ENCODE measurements around the gene ATG16L1. TPM values are rescaled to one million over a fixed set of nuclear protein-coding genes. Genes with fewer than 3 reads are reported as not detected.

ATG16L1 gene
- total RNA-seq, 4 donors from 2014 or later: 16.7 to 44.1 (median 33.6) TPM

DNA sequence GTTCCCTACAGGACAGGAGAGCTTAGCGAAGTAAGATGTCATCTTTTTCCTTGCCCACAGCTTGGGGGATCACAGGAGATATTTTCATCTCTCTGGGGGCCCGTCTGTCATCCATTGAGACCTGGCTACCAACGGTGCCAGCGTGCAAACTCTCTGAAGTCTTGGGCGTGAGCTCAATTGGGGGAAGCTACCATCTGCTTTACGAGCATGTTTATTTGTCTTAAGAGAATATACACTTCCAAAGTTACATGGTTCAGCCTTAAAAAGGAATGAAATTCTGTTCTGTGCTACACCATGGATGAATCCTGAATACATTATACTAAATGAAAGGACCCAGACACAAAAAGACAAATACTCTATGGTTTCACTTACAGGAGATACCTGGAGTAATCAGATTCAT lies 69.7 kb downstream of the ATG16L1 start:
- no peak overlapping the region for H3K4me3 ChIP-seq
- no peaks in the 10 kb centered on the region for H3K4me1 ChIP-seq
- H3K9me3 ChIP-seq: no peaks in the 10 kb centered on the region
- no peak for TF ChIP-seq CTCF (IDR thresholded peaks at IDR 0.05)
- TF ChIP-seq EP300 (IDR thresholded peaks at IDR 0.05): no peak
- 67 to 72% methylated on average over 6 of the region's 6 CpGs for WGBS, 2 donors
- no peak for DNase-seq (ENCODE audit: low spot score in 2 of 2)
- no peak overlapping the region for H3K27ac ChIP-seq
- H3K36me3 ChIP-seq: no peaks in the 10 kb centered on the region
- H3K27me3 ChIP-seq: no peaks in the 10 kb centered on the region

DNA sequence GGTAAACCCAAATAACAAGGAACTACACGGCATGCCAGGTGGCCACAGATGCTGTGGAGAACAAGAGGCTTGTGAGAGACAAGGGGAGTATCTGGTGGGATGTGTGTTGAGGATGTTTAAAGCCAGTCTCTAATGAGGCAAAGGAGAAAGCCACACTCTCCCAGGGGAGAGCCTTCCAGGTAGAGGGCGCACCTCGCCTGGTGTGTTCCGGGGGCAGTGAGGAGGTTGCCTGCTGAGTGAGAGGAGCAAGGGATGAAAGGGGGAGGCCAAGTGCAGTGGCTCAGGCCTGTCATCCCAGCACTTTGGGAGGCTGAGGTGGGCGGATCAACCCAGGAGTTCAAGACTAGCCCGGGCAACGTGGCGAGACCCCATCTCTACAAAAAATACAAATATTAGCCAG lies 72.4 kb downstream of the ATG16L1 start:
- H3K36me3 ChIP-seq: no peaks in the 10 kb centered on the region
- 81 to 88% methylated on average over 8 of the region's 8 CpGs for WGBS, 2 donors
- H3K4me3 ChIP-seq: no peak overlapping the region
- H3K9me3 ChIP-seq: no peaks in the 10 kb centered on the region
- DNase-seq (ENCODE audit: low spot score in 2 of 2): no peak
- H3K4me1 ChIP-seq: no peaks in the 10 kb centered on the region
- H3K27me3 ChIP-seq: no peaks in the 10 kb centered on the region
- TF ChIP-seq EP300 (IDR thresholded peaks at IDR 0.05) (no peak), CTCF (IDR thresholded peaks at IDR 0.05) (no peak), POLR2A (IDR thresholded peaks at IDR 0.05) (no peak)
- H3K27ac ChIP-seq: no peak overlapping the region

- no peak overlapping the region for H3K27ac ChIP-seq
- no peak overlapping the region for H3K4me3 ChIP-seq
- no peaks in the 10 kb centered on the region for H3K9me3 ChIP-seq
- 68 to 82% methylated on average over 4 of the region's 4 CpGs for WGBS, 2 donors
- no peaks in the 10 kb centered on the region for H3K4me1 ChIP-seq
- H3K27me3 ChIP-seq: no peaks in the 10 kb centered on the region
- H3K36me3 ChIP-seq: no peaks in the 10 kb centered on the region
- DNase-seq (ENCODE audit: low spot score in 2 of 2): no peak
- TF ChIP-seq EP300 (IDR thresholded peaks at IDR 0.05): no peak
- TF ChIP-seq POLR2A (IDR thresholded peaks at IDR 0.05): no peak
- no peak for TF ChIP-seq CTCF (IDR thresholded peaks at IDR 0.05)
These were observed 73.8 kb downstream of the ATG16L1 start for GRCh38 chr2:233325256-233325655.

GRCh38 chr2:233325814-233326213 lies 74.3 kb downstream of the ATG16L1 start:
- TF ChIP-seq POLR2A (IDR thresholded peaks at IDR 0.05): no peak
- no peak for TF ChIP-seq EP300 (IDR thresholded peaks at IDR 0.05)
- no peak for TF ChIP-seq CTCF (IDR thresholded peaks at IDR 0.05)
- no peak for DNase-seq (ENCODE audit: low spot score in 2 of 2)
- H3K27ac ChIP-seq: no peak overlapping the region
- WGBS, 2 donors: 56% methylated on average over 10 of the region's 10 CpGs
- no peaks in the 10 kb centered on the region for H3K36me3 ChIP-seq
- H3K27me3 ChIP-seq: no peaks in the 10 kb centered on the region
- no peaks in the 10 kb centered on the region for H3K4me1 ChIP-seq
- H3K4me3 ChIP-seq: no peak overlapping the region
- H3K9me3 ChIP-seq: no peaks in the 10 kb centered on the region

GRCh38 chr2:233326500-233326899 lies 75.0 kb downstream of the ATG16L1 start:
- 91 to 94% methylated on average over 7 to 8 of the region's 8 CpGs for WGBS, 2 donors
- no peak overlapping the region for H3K27ac ChIP-seq
- TF ChIP-seq CTCF (IDR thresholded peaks at IDR 0.05): no peak
- no peak for TF ChIP-seq EP300 (IDR thresholded peaks at IDR 0.05)
- no peak for TF ChIP-seq POLR2A (IDR thresholded peaks at IDR 0.05)
- H3K36me3 ChIP-seq: no peaks in the 10 kb centered on the region
- DNase-seq (ENCODE audit: low spot score in 2 of 2): no peak
- H3K4me1 ChIP-seq: no peaks in the 10 kb centered on the region
- H3K27me3 ChIP-seq: no peaks in the 10 kb centered on the region
- no peaks in the 10 kb centered on the region for H3K9me3 ChIP-seq
- H3K4me3 ChIP-seq: no peak overlapping the region
